Thoracic aorta (tissue), 2 donors: ENCODE results near the gene RGN. TPM values are rescaled to one million over a fixed set of nuclear protein-coding genes. Genes with fewer than 3 reads are reported as not detected.

Source experiments
- ATAC-seq: fragments of 150-250 bp; one replicate; pipeline ENCODE4 v1.8.0; 2017; ENCODE audit warnings: low read depth; ENCODE audit not compliant: insufficient number of reproducible peaks, low FRiP score
- DNase-seq: peaks from one replicate; pipeline ENCODE4 v3.0.0-alpha.2; 2020; ENCODE audit warnings: low spot score
- H3K27ac ChIP-seq, 2 donors: fragments of 200-600 bp; sonication (generic); 1 replicate in 1 of 2; 2 replicates in 1 of 2; pipeline ENCODE4 v1.5.1; 2016; ENCODE audit warnings: mild to moderate bottlenecking in 2 of 2, moderate library complexity in 2 of 2
- H3K27me3 ChIP-seq: fragments of 200-600 bp; sonication (generic); replicated peaks from 2 replicates; pipeline ENCODE4 v1.6.0; 2016; ENCODE audit warnings: mild to moderate bottlenecking; ENCODE audit not compliant: insufficient read depth
- H3K36me3 ChIP-seq: fragments of 200-600 bp; sonication (generic); one replicate; pipeline ENCODE4 v1.5.1; 2016
- H3K4me1 ChIP-seq, 2 donors: fragments of 200-600 bp; sonication (generic); 1 replicate in 1 of 2; 2 replicates in 1 of 2; pipeline versions ENCODE4 v1.5.1 to v1.6.0; 2016; ENCODE audit warnings: low read depth in 2 of 2, mild to moderate bottlenecking in 1 of 2; ENCODE audit not compliant: control insufficient read depth in 1 of 2
- H3K4me3 ChIP-seq: fragments of 200-600 bp; sonication (generic); 2 replicates; pipeline ENCODE4 v1.5.1; 2016; ENCODE audit warnings: mild to moderate bottlenecking
- H3K9me3 ChIP-seq: fragments of 200-600 bp; sonication (generic); 2 replicates; pipeline ENCODE4 v1.5.1; 2016
- total RNA-seq, 2 donors: library from RNA; depleted of rRNA; stranded (reverse); fragments of >200 nt; gene quantifications; one replicate each; pipeline versions ENCODE4 v1.1.0 to v1.2.3, GENCODE V29; 2016
- TF ChIP-seq, protein P1 (sequence below): fragments of 200-600 bp; sonication (generic); IDR thresholded peaks from one replicate; pipeline ENCODE4 v1.5.1; 2019; ENCODE audit warnings: antibody characterized with exemption

The RGN gene
- total RNA-seq = 10 to 100 TPM; 16.1 to 21.4 TPM

DNA sequence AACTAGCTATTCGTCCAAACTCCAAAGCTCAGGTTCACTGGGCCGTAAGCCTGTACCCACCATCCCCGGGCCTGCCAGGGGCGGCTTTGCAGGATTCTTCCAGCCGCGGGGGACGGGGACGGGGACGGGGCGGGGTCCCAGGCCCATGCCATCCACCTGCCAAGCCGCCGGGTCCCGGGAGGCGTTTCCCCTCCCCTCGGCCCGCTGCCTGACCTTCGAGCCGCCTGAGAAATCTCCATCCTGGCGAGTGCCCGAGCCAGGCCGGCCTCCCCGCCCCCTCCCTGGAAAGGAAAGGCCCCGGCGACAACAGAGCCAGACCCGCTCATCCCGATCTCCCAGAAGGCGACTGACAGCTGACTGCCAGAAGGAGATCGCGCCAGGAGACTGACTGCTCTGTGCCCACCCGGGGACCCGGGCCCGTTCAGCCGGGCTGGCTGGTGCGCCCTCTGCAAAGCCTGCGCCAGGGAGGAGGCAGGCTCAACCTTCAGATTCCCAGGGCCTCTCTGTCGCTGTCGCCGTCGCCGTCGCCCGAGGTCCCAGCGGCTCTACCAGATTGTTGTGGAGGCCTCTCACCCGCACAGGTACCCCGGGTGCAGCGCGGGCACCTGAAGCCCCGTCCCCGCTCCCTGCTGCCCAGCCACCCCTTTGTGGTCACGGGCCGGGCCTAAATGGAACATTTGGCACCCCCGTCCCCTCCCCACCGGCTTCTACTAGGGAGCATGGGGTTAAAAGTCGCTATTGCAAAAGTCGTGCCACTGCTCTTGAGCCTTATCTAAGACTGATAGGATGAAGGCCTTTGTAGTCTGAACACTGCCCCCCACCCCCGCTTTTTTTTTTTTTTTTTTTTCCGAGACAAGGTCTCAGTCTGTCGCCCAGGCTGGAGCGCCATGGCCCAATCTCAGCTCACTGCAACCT lies at the start of gene RGN:
Gene RGN, plus strand, starts transcription at position 315 of the 915 bp plus-strand sequence. CDS start 2,702 bp downstream, outside the sequence.
- no peaks in the 10 kb centered on the region for H3K27me3 ChIP-seq
- TF ChIP-seq, protein P1, sequence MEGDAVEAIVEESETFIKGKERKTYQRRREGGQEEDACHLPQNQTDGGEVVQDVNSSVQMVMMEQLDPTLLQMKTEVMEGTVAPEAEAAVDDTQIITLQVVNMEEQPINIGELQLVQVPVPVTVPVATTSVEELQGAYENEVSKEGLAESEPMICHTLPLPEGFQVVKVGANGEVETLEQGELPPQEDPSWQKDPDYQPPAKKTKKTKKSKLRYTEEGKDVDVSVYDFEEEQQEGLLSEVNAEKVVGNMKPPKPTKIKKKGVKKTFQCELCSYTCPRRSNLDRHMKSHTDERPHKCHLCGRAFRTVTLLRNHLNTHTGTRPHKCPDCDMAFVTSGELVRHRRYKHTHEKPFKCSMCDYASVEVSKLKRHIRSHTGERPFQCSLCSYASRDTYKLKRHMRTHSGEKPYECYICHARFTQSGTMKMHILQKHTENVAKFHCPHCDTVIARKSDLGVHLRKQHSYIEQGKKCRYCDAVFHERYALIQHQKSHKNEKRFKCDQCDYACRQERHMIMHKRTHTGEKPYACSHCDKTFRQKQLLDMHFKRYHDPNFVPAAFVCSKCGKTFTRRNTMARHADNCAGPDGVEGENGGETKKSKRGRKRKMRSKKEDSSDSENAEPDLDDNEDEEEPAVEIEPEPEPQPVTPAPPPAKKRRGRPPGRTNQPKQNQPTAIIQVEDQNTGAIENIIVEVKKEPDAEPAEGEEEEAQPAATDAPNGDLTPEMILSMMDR = no peak
- peak; percentile 28 for ATAC-seq

DNA sequence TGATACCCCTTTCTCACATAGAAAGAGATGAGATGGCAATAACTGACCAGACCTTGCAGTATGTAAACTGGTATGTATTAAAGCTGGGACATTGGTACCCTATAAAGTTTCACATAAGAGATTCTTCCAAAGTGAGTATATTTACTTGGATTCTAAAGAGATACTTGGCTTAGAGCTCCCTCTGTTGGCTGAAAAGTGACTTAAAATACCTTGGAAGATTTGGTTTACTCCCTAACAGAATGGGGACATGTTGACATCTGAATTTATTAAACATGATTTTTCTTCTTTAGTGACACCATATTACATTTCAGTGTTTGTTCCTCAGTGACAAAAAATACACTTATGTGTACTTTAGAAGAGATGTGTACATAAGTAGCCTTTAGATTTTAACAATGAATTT lies 47.9 kb upstream of the RGN start:
- H3K27ac ChIP-seq = no peak overlapping the region
- ATAC-seq (no peak), DNase-seq (no peak)
- no peaks in the 10 kb centered on the region for H3K36me3 ChIP-seq
- no peak overlapping the region for H3K4me3 ChIP-seq
- H3K4me1 ChIP-seq = no peaks in the 10 kb centered on the region
- H3K27me3 ChIP-seq = no peaks in the 10 kb centered on the region
- TF ChIP-seq, protein P1 = peak; percentile 37
- H3K9me3 ChIP-seq = no peaks in the 10 kb centered on the region

More for the DNA sequence above, at the start of gene RGN:
- peak within 1 kb of the TSS; percentile 74 for H3K4me3 ChIP-seq
- H3K27ac ChIP-seq = peak within 1 kb of the TSS; percentile 64 to 65
- H3K4me1 ChIP-seq = peaks cover 0 to 6% of the 10 kb centered on the region in 2 donors
- DNase-seq = no peak
- H3K9me3 ChIP-seq = no peaks in the 10 kb centered on the region
- no peaks in the 10 kb centered on the region for H3K36me3 ChIP-seq

DNA sequence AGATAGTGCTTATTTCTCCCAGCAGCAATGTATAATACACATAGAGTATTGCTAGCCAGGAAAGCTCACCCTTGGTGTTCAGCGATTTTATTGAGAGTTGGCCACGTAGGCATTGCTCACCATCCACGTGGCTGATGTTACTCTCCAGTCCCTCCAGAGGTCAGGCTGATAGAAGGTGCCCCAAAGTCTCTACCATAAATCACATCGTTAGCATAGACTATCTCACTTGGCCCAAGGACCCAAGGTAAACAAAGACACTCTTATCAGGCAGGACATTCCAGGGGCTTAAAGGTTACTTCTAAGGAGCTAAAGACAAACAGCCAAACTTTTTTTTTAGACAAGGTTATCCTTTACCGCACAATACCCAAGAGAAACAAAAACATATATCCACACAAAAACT lies 30.3 kb upstream of the RGN start:
- H3K9me3 ChIP-seq = no peaks in the 10 kb centered on the region
- H3K4me1 ChIP-seq = no peaks in the 10 kb centered on the region
- H3K27ac ChIP-seq = no peak overlapping the region
- no peaks in the 10 kb centered on the region for H3K27me3 ChIP-seq
- TF ChIP-seq, protein P1 = no peak
- DNase-seq (no peak), ATAC-seq (no peak)
- H3K4me3 ChIP-seq = no peak overlapping the region
- no peaks in the 10 kb centered on the region for H3K36me3 ChIP-seq

DNA sequence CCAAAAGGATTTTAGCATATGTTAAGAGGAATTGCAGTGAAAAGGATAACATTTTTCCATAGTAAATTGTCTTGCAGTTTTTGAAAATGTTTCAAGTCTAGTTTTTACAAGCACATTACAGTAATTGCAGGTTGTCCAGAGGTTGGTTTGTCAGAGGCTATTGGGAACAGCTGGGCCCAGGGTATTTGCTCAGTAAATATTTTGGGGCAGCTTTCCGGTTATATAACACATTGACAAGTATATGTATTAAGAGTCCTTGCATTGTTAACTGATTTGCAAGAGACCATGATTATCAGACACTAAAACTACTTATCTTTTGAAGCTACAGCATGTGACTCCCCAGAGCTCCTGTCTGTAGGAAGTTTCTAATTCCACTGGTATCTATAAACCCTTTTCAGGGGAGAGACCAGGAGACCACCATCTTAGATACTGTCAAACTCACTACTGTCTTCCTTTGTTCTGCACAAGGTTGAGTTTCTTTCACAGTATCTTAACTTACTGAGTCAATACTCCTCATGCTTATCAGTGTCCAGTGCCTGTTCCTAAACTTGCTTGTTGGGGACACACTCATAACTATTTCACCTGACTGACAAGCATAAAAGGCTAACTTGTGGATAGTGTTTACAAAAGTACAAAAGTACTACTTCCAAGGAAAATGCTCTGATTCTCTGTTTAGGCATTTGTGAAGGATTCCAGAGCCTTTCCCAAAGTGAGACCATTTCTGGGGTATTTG lies 18.9 kb upstream of the RGN start:
- H3K27me3 ChIP-seq = no peaks in the 10 kb centered on the region
- H3K4me1 ChIP-seq = no peaks in the 10 kb centered on the region
- ATAC-seq = no peak

More for the DNA sequence above, 18.9 kb upstream of the RGN start:
- no peak for DNase-seq
- TF ChIP-seq, protein P1 = no peak
- Histone ChIP-seq H3K9me3 (no peaks in the 10 kb centered on the region), H3K36me3 (no peaks in the 10 kb centered on the region), H3K4me3 (no peak overlapping the region), H3K27ac (no peak overlapping the region)
